CD14-positive monocyte (primary cell): ENCODE measurements around the gene KAT6B. TPM values are rescaled to one million over a fixed set of nuclear protein-coding genes. Genes with fewer than 3 reads are reported as not detected.

Experiments used
- DNase-seq, 3 donors: peaks; one replicate each; pipeline ENCODE4 v3.0.0-alpha.2; 2011 to 2022
- H2AFZ ChIP-seq: 2 replicates; pipeline ENCODE4 v1.6.0; 2012; ENCODE audit warnings: mild to moderate bottlenecking, low read depth, low read length, inconsistent platforms; ENCODE audit not compliant: insufficient read depth, poor library complexity, severe bottlenecking
- H3K27ac ChIP-seq, 2 donors: 1 replicate in 1 of 2; 2 replicates in 1 of 2; pipeline ENCODE4 v1.5.1; 2012 to 2013; ENCODE audit warnings: low read length in 2 of 2, control low read depth in 1 of 2, inconsistent platforms in 1 of 2, low read depth in 1 of 2, mild to moderate bottlenecking in 1 of 2
- H3K27me3 ChIP-seq, 2 donors: one replicate each; pipeline versions ENCODE4 v1.6.0 to v1.6.1; 2011 to 2013; ENCODE audit warnings: low read length in 2 of 2; ENCODE audit not compliant: control insufficient read depth in 2 of 2, insufficient read depth in 2 of 2
- H3K36me3 ChIP-seq, 2 donors: replicated peaks in 1 of 2; 1 replicate in 1 of 2; 2 replicates in 1 of 2; pipeline versions ENCODE4 v1.5.1 to v1.6.1; 2012 to 2013; ENCODE audit warnings: low read length in 2 of 2, control low read depth in 1 of 2, inconsistent platforms in 1 of 2, mild to moderate bottlenecking in 1 of 2; ENCODE audit not compliant: insufficient read depth in 2 of 2, control insufficient read depth in 1 of 2
- H3K4me1 ChIP-seq, 2 donors: 1 replicate in 1 of 2; 2 replicates in 1 of 2; pipeline versions ENCODE4 v1.5.1 to v1.6.1; 2012 to 2013; ENCODE audit warnings: low read length in 2 of 2, control low read depth in 1 of 2, inconsistent platforms in 1 of 2, mild to moderate bottlenecking in 1 of 2, moderate library complexity in 1 of 2; ENCODE audit not compliant: insufficient read depth in 2 of 2, control insufficient read depth in 1 of 2
- H3K4me2 ChIP-seq: replicated peaks from 2 replicates; pipeline ENCODE3; 2012; ENCODE audit warnings: low read length, moderate library complexity, mild to moderate bottlenecking; ENCODE audit not compliant: poor library complexity, severe bottlenecking; ENCODE audit errors: extremely low read depth
- H3K4me3 ChIP-seq, 3 experiments: fragments of 200-600 bp in 1 of 3; sonication (generic) in 1 of 3; replicated peaks in 1 of 3; 1 replicate in 2 of 3; 2 replicates in 1 of 3; pipeline ENCODE4 v1.5.1; 2011 to 2013; ENCODE audit warnings: low read length in 3 of 3, mild to moderate bottlenecking in 3 of 3, control low read depth in 2 of 3, low read depth in 2 of 3, inconsistent platforms in 1 of 3, moderate library complexity in 1 of 3
- H3K79me2 ChIP-seq: 2 replicates; pipeline ENCODE4 v1.6.0; 2012; ENCODE audit warnings: mild to moderate bottlenecking, control low read depth, inconsistent platforms, low read length, moderate library complexity; ENCODE audit not compliant: insufficient read depth
- H3K9ac ChIP-seq: 2 replicates; pipeline ENCODE4 v1.6.0; 2017; ENCODE audit warnings: low read length, mild to moderate bottlenecking; ENCODE audit not compliant: insufficient read depth, poor library complexity, severe bottlenecking
- H3K9me3 ChIP-seq, 2 donors: replicated peaks in 1 of 2; 1 replicate in 1 of 2; 2 replicates in 1 of 2; pipeline versions ENCODE4 v1.5.1 to v1.6.1; 2012 to 2013; ENCODE audit warnings: low read length in 2 of 2, control low read depth in 1 of 2; ENCODE audit not compliant: control insufficient read depth in 1 of 2, insufficient read depth in 1 of 2
- H4K20me1 ChIP-seq: 2 replicates; pipeline ENCODE4 v1.6.0; 2012; ENCODE audit warnings: mild to moderate bottlenecking, low read length, control low read depth, moderate library complexity; ENCODE audit not compliant: insufficient read depth
- H3K27ac Mint-ChIP-seq, 7 donors: one replicate each; pipeline ENCODE4 v1.8.0; 2020; ENCODE audit warnings: mild to moderate bottlenecking in 7 of 7, mixed read lengths in 7 of 7, moderate library complexity in 6 of 7, inconsistent platforms in 2 of 7
- H3K27me3 Mint-ChIP-seq, 3 donors: one replicate each; pipeline ENCODE4 v1.8.0; 2021 to 2022; ENCODE audit warnings: low read depth in 3 of 3, mild to moderate bottlenecking in 3 of 3, mixed read lengths in 3 of 3, moderate library complexity in 3 of 3, inconsistent platforms in 1 of 3
- H3K36me3 Mint-ChIP-seq, 2 donors: one replicate each; pipeline ENCODE4 v1.8.0; 2020; ENCODE audit warnings: mixed read lengths in 2 of 2, inconsistent platforms in 1 of 2, mild to moderate bottlenecking in 1 of 2
- H3K4me1 Mint-ChIP-seq: one replicate; pipeline ENCODE4 v1.8.0; 2020; ENCODE audit warnings: mild to moderate bottlenecking, mixed read lengths
- H3K4me3 Mint-ChIP-seq, 2 donors: one replicate each; pipeline ENCODE4 v1.8.0; 2020; ENCODE audit warnings: mild to moderate bottlenecking in 2 of 2, mixed read lengths in 2 of 2, moderate library complexity in 1 of 2
- H3K9me3 Mint-ChIP-seq, 7 donors: one replicate each; pipeline ENCODE4 v1.8.0; 2020 to 2022; ENCODE audit warnings: mixed read lengths in 7 of 7, mild to moderate bottlenecking in 6 of 7, moderate library complexity in 6 of 7, inconsistent platforms in 2 of 7
- WGBS: methylation state at CpG from one replicate; pipeline ENCODE4 v1.1.5; 2013; ENCODE audit warnings: missing lambda C conversion rate; ENCODE audit not compliant: insufficient coverage; 5-methylcytosine and 5-hydroxymethylcytosine counted together
- intact Hi-C, 2 donors: fragments of 100-400 bp; cut with micrococcal nuclease; formaldehyde crosslinking; loops; one replicate each; pipeline versions ENCODE4 v1.15.0 to v1.15.1; 2023
- polyA plus RNA-seq, 3 donors: library from polyadenylated mRNA; depleted of rRNA in 1 of 3; unstranded in 2 of 3; stranded (reverse) in 1 of 3; fragments of 300-500 nt in 2 of 3; fragments of >200 nt in 1 of 3; fragmentation: Illumina TruSeq in 2 of 3; gene quantifications; 1 replicate in 2 of 3; 2 replicates in 1 of 3; pipeline ENCODE4 v1.2.3, GENCODE V29; 2012 to 2021
- TF ChIP-seq, protein P1 (sequence below): fragments of 200-600 bp; IDR thresholded peaks from one replicate; pipeline ENCODE4 v1.8.0; 2022; ENCODE audit warnings: antibody characterized with exemption, mild to moderate bottlenecking

Gene KAT6B
- polyA plus RNA-seq, 3 donors = 3.3 to 6.4 (median 6.2) TPM

- peaks cover 29 to 33% of the 10 kb centered on the region in 2 donors for H3K36me3 Mint-ChIP-seq
- H3K4me2 ChIP-seq = no peak overlapping the region
- H3K27me3 Mint-ChIP-seq = no peaks in the 10 kb centered on the region
- no peak for DNase-seq
- no peak overlapping the region for H3K4me3 ChIP-seq
- H3K4me3 Mint-ChIP-seq = no peak overlapping the region
- peaks cover 6 to 18% of the 10 kb centered on the region in 2 donors for H3K36me3 ChIP-seq
- H4K20me1 ChIP-seq = no peaks in the 10 kb centered on the region
- peaks cover 4% of the 10 kb centered on the region for H3K4me1 Mint-ChIP-seq
- TF ChIP-seq, protein P1, sequence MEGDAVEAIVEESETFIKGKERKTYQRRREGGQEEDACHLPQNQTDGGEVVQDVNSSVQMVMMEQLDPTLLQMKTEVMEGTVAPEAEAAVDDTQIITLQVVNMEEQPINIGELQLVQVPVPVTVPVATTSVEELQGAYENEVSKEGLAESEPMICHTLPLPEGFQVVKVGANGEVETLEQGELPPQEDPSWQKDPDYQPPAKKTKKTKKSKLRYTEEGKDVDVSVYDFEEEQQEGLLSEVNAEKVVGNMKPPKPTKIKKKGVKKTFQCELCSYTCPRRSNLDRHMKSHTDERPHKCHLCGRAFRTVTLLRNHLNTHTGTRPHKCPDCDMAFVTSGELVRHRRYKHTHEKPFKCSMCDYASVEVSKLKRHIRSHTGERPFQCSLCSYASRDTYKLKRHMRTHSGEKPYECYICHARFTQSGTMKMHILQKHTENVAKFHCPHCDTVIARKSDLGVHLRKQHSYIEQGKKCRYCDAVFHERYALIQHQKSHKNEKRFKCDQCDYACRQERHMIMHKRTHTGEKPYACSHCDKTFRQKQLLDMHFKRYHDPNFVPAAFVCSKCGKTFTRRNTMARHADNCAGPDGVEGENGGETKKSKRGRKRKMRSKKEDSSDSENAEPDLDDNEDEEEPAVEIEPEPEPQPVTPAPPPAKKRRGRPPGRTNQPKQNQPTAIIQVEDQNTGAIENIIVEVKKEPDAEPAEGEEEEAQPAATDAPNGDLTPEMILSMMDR = no peak
- no peak overlapping the region for H3K9ac ChIP-seq
- H3K9me3 ChIP-seq = no peaks in the 10 kb centered on the region
- H3K27me3 ChIP-seq = no peaks in the 10 kb centered on the region
- no peaks in the 10 kb centered on the region for H3K9me3 Mint-ChIP-seq
- H2AFZ ChIP-seq = no peak overlapping the region
- H3K27ac ChIP-seq = no peak overlapping the region
- intact Hi-C loops = no loop called here
- no peak overlapping the region for H3K27ac Mint-ChIP-seq
- no peaks in the 10 kb centered on the region for H3K79me2 ChIP-seq
- 18% methylated on average over 5 of the region's 10 CpGs for WGBS
- no peaks in the 10 kb centered on the region for H3K4me1 ChIP-seq
These were observed 174.4 kb downstream of the KAT6B start for GRCh38 chr10:75000748-75001321.

GRCh38 chr10:75001715-75002350 lies 175.4 kb downstream of the KAT6B start:
- H3K9ac ChIP-seq = no peak overlapping the region
- intact Hi-C loops = no loop called here
- H3K4me1 Mint-ChIP-seq = peaks cover 4% of the 10 kb centered on the region
- DNase-seq = no peak
- no peak overlapping the region for H3K4me3 ChIP-seq
- H3K36me3 Mint-ChIP-seq = peaks cover 25 to 30% of the 10 kb centered on the region in 2 donors
- H3K36me3 ChIP-seq = peaks cover 2 to 10% of the 10 kb centered on the region in 2 donors
- no peak overlapping the region for H3K4me2 ChIP-seq
- H3K27ac Mint-ChIP-seq = no peak overlapping the region
- no peaks in the 10 kb centered on the region for H3K4me1 ChIP-seq
- no peaks in the 10 kb centered on the region for H3K9me3 Mint-ChIP-seq
- H3K27me3 Mint-ChIP-seq = peaks cover 0 to 1% (median 0%) of the 10 kb centered on the region in 3 donors
- no peak overlapping the region for H2AFZ ChIP-seq
- no peak overlapping the region for H3K27ac ChIP-seq
- no peaks in the 10 kb centered on the region for H4K20me1 ChIP-seq
- H3K79me2 ChIP-seq = no peaks in the 10 kb centered on the region
- 98% methylated on average over 5 of the region's 5 CpGs for WGBS
- no peaks in the 10 kb centered on the region for H3K27me3 ChIP-seq
- H3K9me3 ChIP-seq = no peaks in the 10 kb centered on the region
- TF ChIP-seq, protein P1 = no peak
- H3K4me3 Mint-ChIP-seq = no peak overlapping the region
